HEK293 (cell line): Measurements from ENCODE around the gene TRAPPC6A.
A peak's percentile ranks its signal among the peaks of the same experiment; 100 is the strongest.

Experiments used
- BCL11A ChIP-seq: fragments of 450-650 bp; formaldehyde crosslinking; IDR thresholded peaks from 2 replicates; pipeline ENCODE4 v1.5.1; 2016; ENCODE audit warnings: low read depth, missing biosample characterization, missing genetic modification characterization
- FEZF1 ChIP-seq: fragments of 450-650 bp; formaldehyde crosslinking; IDR thresholded peaks from 2 replicates; pipeline ENCODE4 v1.5.1; 2016; ENCODE audit warnings: missing biosample characterization, missing genetic modification characterization
- GFI1B ChIP-seq: fragments of 450-650 bp; formaldehyde crosslinking; IDR thresholded peaks from 2 replicates; pipeline ENCODE4 v1.5.1; 2016; ENCODE audit warnings: missing biosample characterization, missing genetic modification characterization
- KLF10 ChIP-seq: fragments of 450-650 bp; IDR thresholded peaks from 2 replicates; pipeline ENCODE4 v1.5.1; 2018; ENCODE audit warnings: missing biosample characterization, mild to moderate bottlenecking, missing genetic modification characterization
- PATZ1 ChIP-seq: fragments of 450-650 bp; formaldehyde crosslinking; IDR thresholded peaks from 2 replicates; pipeline ENCODE4 v1.5.1; 2016; ENCODE audit warnings: missing biosample characterization, missing genetic modification characterization
- PBX3 ChIP-seq: sonication (generic); formaldehyde crosslinking; IDR thresholded peaks from 2 replicates; pipeline ENCODE4 v1.8.1; 2022; ENCODE audit warnings: mild to moderate bottlenecking, moderate library complexity, missing genetic modification reagents
- RBAK ChIP-seq: fragments of 450-650 bp; formaldehyde crosslinking; IDR thresholded peaks from 2 replicates; pipeline ENCODE4 v1.5.1; 2016; ENCODE audit warnings: missing biosample characterization, missing genetic modification characterization
- SP2 ChIP-seq: fragments of 450-650 bp; formaldehyde crosslinking; IDR thresholded peaks from 2 replicates; pipeline ENCODE4 v1.5.1; 2016; ENCODE audit warnings: missing biosample characterization, missing genetic modification characterization
- ZBTB10 ChIP-seq: fragments of 450-650 bp; formaldehyde crosslinking; IDR thresholded peaks from 2 replicates; pipeline ENCODE4 v1.5.1; 2016; ENCODE audit warnings: missing biosample characterization, missing genetic modification characterization
- ZBTB44 ChIP-seq: fragments of 450-650 bp; IDR thresholded peaks from 2 replicates; pipeline ENCODE4 v1.5.1; 2018; ENCODE audit warnings: missing biosample characterization, mild to moderate bottlenecking, missing genetic modification characterization
- ZEB2 ChIP-seq: fragments of 450-650 bp; formaldehyde crosslinking; IDR thresholded peaks from 2 replicates; pipeline ENCODE4 v1.5.1; 2016; ENCODE audit warnings: missing biosample characterization, missing genetic modification characterization
- ZFP37 ChIP-seq: fragments of 450-650 bp; formaldehyde crosslinking; IDR thresholded peaks from 2 replicates; pipeline ENCODE4 v1.5.1; 2016; ENCODE audit warnings: missing biosample characterization, missing genetic modification characterization
- ZNF132 ChIP-seq: fragments of 450-650 bp; formaldehyde crosslinking; IDR thresholded peaks from 2 replicates; pipeline ENCODE4 v1.5.1; 2017; ENCODE audit warnings: missing biosample characterization, missing genetic modification characterization, borderline replicate concordance
- ZNF169 ChIP-seq: fragments of 450-650 bp; formaldehyde crosslinking; IDR thresholded peaks from 2 replicates; pipeline ENCODE4 v1.5.1; 2016; ENCODE audit warnings: missing biosample characterization, missing genetic modification characterization
- ZNF214 ChIP-seq: fragments of 450-650 bp; formaldehyde crosslinking; IDR thresholded peaks from 2 replicates; pipeline ENCODE4 v1.5.1; 2017; ENCODE audit warnings: missing biosample characterization, mild to moderate bottlenecking, missing genetic modification characterization, borderline replicate concordance
- ZNF223 ChIP-seq: fragments of 450-650 bp; formaldehyde crosslinking; IDR thresholded peaks from 2 replicates; pipeline ENCODE4 v1.5.1; 2016; ENCODE audit warnings: missing biosample characterization, missing genetic modification characterization
- ZNF23 ChIP-seq: fragments of 450-650 bp; formaldehyde crosslinking; IDR thresholded peaks from 2 replicates; pipeline ENCODE4 v1.5.1; 2016; ENCODE audit warnings: missing biosample characterization, missing genetic modification characterization, borderline replicate concordance
- ZNF280C ChIP-seq: fragments of 450-650 bp; formaldehyde crosslinking; IDR thresholded peaks from 2 replicates; pipeline ENCODE4 v1.5.1; 2016; ENCODE audit warnings: missing biosample characterization, missing genetic modification characterization
- ZNF341 ChIP-seq: fragments of 450-650 bp; formaldehyde crosslinking; IDR thresholded peaks from 2 replicates; pipeline ENCODE4; 2016; ENCODE audit warnings: low read depth, missing biosample characterization, missing genetic modification characterization
- ZNF350 ChIP-seq: fragments of 450-650 bp; formaldehyde crosslinking; IDR thresholded peaks from 2 replicates; pipeline ENCODE4 v1.5.0; 2017; ENCODE audit warnings: missing biosample characterization, mild to moderate bottlenecking, missing genetic modification characterization
- ZNF488 ChIP-seq: fragments of 450-650 bp; formaldehyde crosslinking; IDR thresholded peaks from 2 replicates; pipeline ENCODE4 v1.5.1; 2016; ENCODE audit warnings: missing biosample characterization, missing genetic modification characterization
- ZNF501 ChIP-seq: fragments of 450-650 bp; formaldehyde crosslinking; IDR thresholded peaks from 2 replicates; pipeline ENCODE4 v1.5.1; 2016; ENCODE audit warnings: missing biosample characterization, missing genetic modification characterization
- ZNF529 ChIP-seq: fragments of 450-650 bp; formaldehyde crosslinking; IDR thresholded peaks from 2 replicates; pipeline ENCODE4 v1.5.1; 2017; ENCODE audit warnings: missing genetic modification characterization, missing biosample characterization; ENCODE audit not compliant: insufficient replicate concordance
- ZNF544 ChIP-seq: fragments of 450-650 bp; formaldehyde crosslinking; IDR thresholded peaks from 2 replicates; pipeline ENCODE4 v1.5.0; 2017; ENCODE audit warnings: missing biosample characterization, missing genetic modification characterization
- ZNF621 ChIP-seq: fragments of 450-650 bp; formaldehyde crosslinking; IDR thresholded peaks from 2 replicates; pipeline ENCODE4 v1.5.1; 2017; ENCODE audit warnings: missing biosample characterization, missing genetic modification characterization
- ZNF624 ChIP-seq: fragments of 450-650 bp; formaldehyde crosslinking; IDR thresholded peaks from 2 replicates; pipeline ENCODE4 v1.5.1; 2017; ENCODE audit warnings: missing biosample characterization, missing genetic modification characterization
- ZNF660 ChIP-seq: fragments of 450-650 bp; IDR thresholded peaks from 2 replicates; pipeline ENCODE4 v1.5.1; 2018; ENCODE audit warnings: missing biosample characterization, mild to moderate bottlenecking, missing genetic modification characterization
- ZNF701 ChIP-seq: fragments of 450-650 bp; formaldehyde crosslinking; IDR thresholded peaks from 2 replicates; pipeline ENCODE4 v1.5.1; 2016; ENCODE audit warnings: missing biosample characterization, missing genetic modification characterization
- ZNF830 ChIP-seq: fragments of 450-650 bp; IDR thresholded peaks from 2 replicates; pipeline ENCODE4 v1.5.0; 2018; ENCODE audit warnings: missing biosample characterization, missing genetic modification characterization, low read depth, mild to moderate bottlenecking, moderate library complexity
- ZSCAN16 ChIP-seq: fragments of 450-650 bp; formaldehyde crosslinking; IDR thresholded peaks from 2 replicates; pipeline ENCODE4 v1.5.1; 2016; ENCODE audit warnings: missing biosample characterization, missing genetic modification characterization

The TRAPPC6A gene

GRCh38 chr19:45178262-45179071, 430 bp upstream of the TRAPPC6A start, which contains the start of gene BLOC1S3 (continued):
- TF ChIP-seq ZBTB10 (tag by site-specific recombination) (no peak), ZNF660 (peak; percentile 52; the same call in 1 of the 2 replicates), ZNF214 (tag by site-specific recombination) (no peak), ZEB2 (tag by site-specific recombination) (peak; percentile 29; the same call in 1 of the 2 replicates), ZNF621 (tag by site-specific recombination) (no peak), RBAK (no peak), ZSCAN16 (no peak), ZNF501 (no peak), PBX3 (CRISPR knock-in tag) (no peak), GFI1B (no peak), ZNF350 (tag by site-specific recombination) (no peak), PATZ1 (tag by site-specific recombination) (0 out of 2 replicates have a peak, but pooled peaks have one; percentile 23), ZNF23 (no peak), ZNF701 (no peak), SP2 (tag by site-specific recombination) (peak; percentile 98), ZNF341 (tag by site-specific recombination) (peak; percentile 99), ZNF132 (tag by site-specific recombination) (no peak), ZNF624 (no peak), FEZF1 (tag by site-specific recombination) (no peak), ZNF544 (tag by site-specific recombination) (no peak), BCL11A (tag by site-specific recombination) (no peak), ZNF223 (no peak), ZFP37 (tag by site-specific recombination) (no peak), ZNF169 (tag by site-specific recombination) (no peak), ZNF830 (tag by site-specific recombination) (no peak), ZNF529 (tag by site-specific recombination) (no peak), ZNF280C (tag by site-specific recombination) (no peak), KLF10 (tag by site-specific recombination) (peak; percentile 41), ZBTB44 (tag by site-specific recombination) (no peak), ZNF488 (tag by site-specific recombination) (no peak)
